Ishikawa (cell line): ENCODE measurements around the gene ACSL1.

Experiments
- CEBPB ChIP-seq: IDR thresholded peaks from 2 replicates; pipeline ENCODE4 v1.6.1; 2012
- CREB1 ChIP-seq: IDR thresholded peaks from 2 replicates; pipeline ENCODE4 v1.6.1; 2012; ENCODE audit warnings: low read depth
- EGR1 ChIP-seq: IDR thresholded peaks from 2 replicates; pipeline ENCODE4 v1.6.1; 2012
- EP300 ChIP-seq: IDR thresholded peaks from 2 replicates; pipeline ENCODE4 v1.6.1; 2012; ENCODE audit warnings: borderline replicate concordance
- FOXM1 ChIP-seq: IDR thresholded peaks from 2 replicates; pipeline ENCODE4 v1.6.1; 2012; ENCODE audit warnings: low read depth, borderline replicate concordance
- MAX ChIP-seq: IDR thresholded peaks from 2 replicates; pipeline ENCODE4 v1.6.1; 2012
- NFIC ChIP-seq: IDR thresholded peaks from 2 replicates; pipeline ENCODE4 v1.6.1; 2012
- RAD21 ChIP-seq: IDR thresholded peaks from 2 replicates; pipeline ENCODE4 v1.6.1; 2012; ENCODE audit warnings: low read depth
- REST ChIP-seq: IDR thresholded peaks from 2 replicates; pipeline ENCODE4 v1.6.1; 2012; ENCODE audit warnings: low read depth, mild to moderate bottlenecking
- TAF1 ChIP-seq: IDR thresholded peaks from 2 replicates; pipeline ENCODE4 v1.6.1; 2012; ENCODE audit warnings: low read depth, mild to moderate bottlenecking
- TCF12 ChIP-seq: IDR thresholded peaks from 2 replicates; pipeline ENCODE4 v1.6.1; 2012; ENCODE audit warnings: low read depth
- TEAD4 ChIP-seq: IDR thresholded peaks from 2 replicates; pipeline ENCODE4 v1.6.1; 2012
- YY1 ChIP-seq: IDR thresholded peaks from 2 replicates; pipeline ENCODE4 v1.6.1; 2012; ENCODE audit warnings: low read depth
- ZBTB7A ChIP-seq: IDR thresholded peaks from 2 replicates; pipeline ENCODE4 v1.6.1; 2012; ENCODE audit warnings: low read depth
- TF ChIP-seq, protein P1 (sequence below): IDR thresholded peaks from 2 replicates; pipeline ENCODE4 v1.6.1; 2012

Gene ACSL1

GRCh38 chr4:184771416-184771815, 54.4 kb downstream of the ACSL1 start:
- no peak for TF ChIP-seq EGR1
- no peak for TF ChIP-seq EP300
- TF ChIP-seq TEAD4, result no peak
- TF ChIP-seq TAF1, result no peak
- TF ChIP-seq, protein P1, sequence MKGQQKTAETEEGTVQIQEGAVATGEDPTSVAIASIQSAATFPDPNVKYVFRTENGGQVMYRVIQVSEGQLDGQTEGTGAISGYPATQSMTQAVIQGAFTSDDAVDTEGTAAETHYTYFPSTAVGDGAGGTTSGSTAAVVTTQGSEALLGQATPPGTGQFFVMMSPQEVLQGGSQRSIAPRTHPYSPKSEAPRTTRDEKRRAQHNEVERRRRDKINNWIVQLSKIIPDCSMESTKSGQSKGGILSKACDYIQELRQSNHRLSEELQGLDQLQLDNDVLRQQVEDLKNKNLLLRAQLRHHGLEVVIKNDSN, result no peak
- TF ChIP-seq ZBTB7A, result no peak
- no peak for TF ChIP-seq TCF12
- TF ChIP-seq CEBPB, result no peak
- TF ChIP-seq REST, result no peak
- no peak for TF ChIP-seq YY1
- TF ChIP-seq NFIC, result no peak

DNA sequence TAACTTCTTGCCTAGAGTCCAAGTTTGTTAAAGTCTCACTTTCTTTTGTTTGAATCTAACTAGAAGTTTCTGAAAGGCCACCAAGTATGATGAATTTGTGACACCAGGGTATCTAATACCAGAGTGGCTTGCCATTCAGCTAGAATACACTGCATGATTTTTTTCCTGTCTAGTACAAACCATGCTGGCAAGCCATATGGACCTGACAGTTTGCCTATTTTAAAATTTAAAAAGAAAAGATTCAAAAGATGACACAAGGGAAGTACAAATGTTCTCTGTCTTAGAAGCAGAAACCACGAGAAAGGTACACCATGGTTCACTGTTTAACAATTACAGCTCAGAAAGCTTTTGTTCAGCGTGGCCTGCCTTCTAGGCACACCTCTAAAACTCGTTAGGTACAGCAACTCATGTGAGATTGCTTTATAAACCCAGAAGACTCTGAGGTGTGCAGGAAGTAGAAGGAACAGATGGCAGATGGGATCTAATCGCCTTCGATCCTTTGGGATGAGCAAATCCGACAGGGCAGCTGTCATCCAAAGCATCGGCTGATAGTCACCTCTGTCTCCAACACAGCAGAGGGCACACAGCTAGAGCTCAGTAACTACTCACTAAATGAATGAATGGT, 56.5 kb downstream of the ACSL1 start:
- TF ChIP-seq, protein P1, result no peak
- TF ChIP-seq NFIC, result no peak
- TF ChIP-seq EGR1, result no peak
- TF ChIP-seq TEAD4, result no peak
- no peak for TF ChIP-seq MAX
- TF ChIP-seq EP300, result no peak
- no peak for TF ChIP-seq TCF12
- no peak for TF ChIP-seq TAF1
- TF ChIP-seq FOXM1, result no peak
- no peak for TF ChIP-seq RAD21
- TF ChIP-seq ZBTB7A, result no peak
- TF ChIP-seq CREB1, result no peak
- no peak for TF ChIP-seq CEBPB
- no peak for TF ChIP-seq REST
- TF ChIP-seq YY1, result no peak

DNA sequence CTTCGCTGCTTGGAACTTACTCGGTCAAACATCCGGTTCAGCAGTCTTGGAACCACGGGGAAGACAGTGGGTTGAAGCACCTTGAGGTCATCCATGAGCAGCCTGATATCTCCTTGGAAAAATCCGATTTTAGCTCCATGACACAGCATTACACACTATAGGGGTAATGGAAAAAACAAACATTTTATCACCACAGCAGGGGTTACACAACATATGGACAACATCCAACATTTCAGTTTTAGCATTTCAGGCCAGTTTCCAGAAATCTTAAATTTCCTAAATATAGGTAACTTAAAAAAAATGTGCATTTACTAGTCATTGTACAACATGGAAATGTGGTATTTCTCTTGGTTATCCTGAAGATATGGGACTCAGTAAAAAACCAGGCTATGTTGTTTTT, 57.5 kb downstream of the ACSL1 start:
- TF ChIP-seq EGR1 (no peak), ZBTB7A (no peak), TAF1 (no peak), MAX (no peak), CEBPB (no peak), YY1 (no peak), TCF12 (no peak), REST (no peak), FOXM1 (no peak), NFIC (no peak), EP300 (no peak), TEAD4 (no peak), RAD21 (no peak), CREB1 (no peak)
- TF ChIP-seq, protein P1, result no peak

DNA sequence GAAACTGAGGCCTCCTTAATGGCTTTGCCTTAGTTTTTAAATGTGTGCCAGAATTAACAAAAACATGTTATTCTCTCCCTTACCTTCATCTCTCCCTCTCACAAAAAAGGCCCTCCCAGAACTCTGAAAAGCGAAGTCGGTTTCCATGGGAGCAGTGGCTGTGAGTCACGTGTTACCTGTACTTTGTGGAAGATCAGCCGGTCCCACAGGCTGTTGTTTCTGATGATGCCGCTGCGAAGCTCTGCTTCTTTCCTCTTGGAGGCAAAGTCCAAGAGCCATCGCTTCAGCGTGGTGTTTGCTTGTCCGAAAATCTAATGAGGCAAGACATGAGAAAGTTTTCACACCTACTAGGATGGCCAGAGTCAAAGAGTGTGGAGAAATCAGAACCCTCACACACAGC, 59.3 kb downstream of the ACSL1 start:
- TF ChIP-seq CEBPB, result no peak
- TF ChIP-seq EGR1, result no peak
- TF ChIP-seq FOXM1, result no peak
- no peak for TF ChIP-seq CREB1
- TF ChIP-seq EP300, result no peak
- no peak for TF ChIP-seq ZBTB7A
- no peak for TF ChIP-seq REST
- no peak for TF ChIP-seq NFIC
- TF ChIP-seq MAX, result no peak
- no peak for TF ChIP-seq TAF1
